HG03060 (cell line): Measurements from ENCODE around the gene SPATA16.
"Not testable (repeated sequence)": the region's sequence is repeated elsewhere in the genome, so short reads cannot be mapped to it uniquely, and the experiment has no call there.

Experiments used
- ATAC-seq: cut with Tn5 transposase; IDR thresholded peaks from one replicate; pipeline ENCODE4 v1.9.1; 2021; ENCODE audit warnings: low read depth, moderate number of reproducible peaks; ENCODE audit not compliant: unreplicated experiment

Gene SPATA16

GRCh38 chr3:172905451-172905850 lies 235.6 kb downstream of the SPATA16 start:
- no peak for ATAC-seq

GRCh38 chr3:172904711-172905373 lies 236.2 kb downstream of the SPATA16 start:
- no peak for ATAC-seq

GRCh38 chr3:172903642-172904320 lies 237.3 kb downstream of the SPATA16 start:
- no peak for ATAC-seq

- ATAC-seq: no peak
Measured at GRCh38 chr3:172892158-172892557, 248.9 kb downstream of the SPATA16 start.

- ATAC-seq: no peak
Measured at GRCh38 chr3:172885704-172886103, 255.3 kb downstream of the SPATA16 start.

GRCh38 chr3:172882563-172882962 lies 258.5 kb downstream of the SPATA16 start:
- no peak for ATAC-seq

- ATAC-seq: not testable (repeated sequence)
Measured at GRCh38 chr3:172879381-172879780, 261.7 kb downstream of the SPATA16 start.

GRCh38 chr3:172877011-172877410 lies 264.0 kb downstream of the SPATA16 start:
- ATAC-seq: no peak

GRCh38 chr3:172876297-172876696 lies 264.7 kb downstream of the SPATA16 start:
- ATAC-seq: no peak

- ATAC-seq: no peak
Measured at GRCh38 chr3:172875039-172875438, 266.0 kb downstream of the SPATA16 start.

GRCh38 chr3:172869784-172870518 lies 271.1 kb downstream of the SPATA16 start:
- ATAC-seq: no peak

GRCh38 chr3:172869368-172869771 lies 271.7 kb downstream of the SPATA16 start:
- no peak for ATAC-seq

- no peak for ATAC-seq
Measured at GRCh38 chr3:172868582-172869200, 272.3 kb downstream of the SPATA16 start.

GRCh38 chr3:172866726-172867350 lies 274.2 kb downstream of the SPATA16 start:
- ATAC-seq: not testable (repeated sequence)

GRCh38 chr3:172859041-172859440 lies 282.0 kb downstream of the SPATA16 start:
- no peak for ATAC-seq

- ATAC-seq: no peak
Measured at GRCh38 chr3:172856795-172857742, 284.0 kb downstream of the SPATA16 start.

GRCh38 chr3:172855037-172855436 lies 286.0 kb downstream of the SPATA16 start:
- ATAC-seq: no peak

GRCh38 chr3:172853921-172854666 lies 286.9 kb downstream of the SPATA16 start:
- no peak for ATAC-seq

GRCh38 chr3:172853005-172853404 lies 288.0 kb downstream of the SPATA16 start:
- no peak for ATAC-seq
